GM13976 (cell line): ENCODE data around the gene UBAP1.

Experiments used
- DNase-seq: peaks from one replicate; pipeline ENCODE4 v3.0.0; 2012; ENCODE audit warnings: low spot score
- in situ Hi-C: fragments of 300-500 bp; cut with MboI; formaldehyde crosslinking; loops from one replicate; pipeline ENCODE4 v1.12.0; 2022; ENCODE audit warnings: low sequenced_read_pairs, mixed read lengths, inconsistent platforms; ENCODE audit not compliant: unreplicated experiment
- TF ChIP-seq, protein P1 (sequence below): IDR thresholded peaks from 2 replicates; pipeline ENCODE4 v1.5.1; 2012; ENCODE audit warnings: borderline replicate concordance, mild to moderate bottlenecking; ENCODE audit not compliant: insufficient read depth; ENCODE audit errors: extremely low read depth, missing control alignments, control extremely low read depth

The UBAP1 gene

DNA sequence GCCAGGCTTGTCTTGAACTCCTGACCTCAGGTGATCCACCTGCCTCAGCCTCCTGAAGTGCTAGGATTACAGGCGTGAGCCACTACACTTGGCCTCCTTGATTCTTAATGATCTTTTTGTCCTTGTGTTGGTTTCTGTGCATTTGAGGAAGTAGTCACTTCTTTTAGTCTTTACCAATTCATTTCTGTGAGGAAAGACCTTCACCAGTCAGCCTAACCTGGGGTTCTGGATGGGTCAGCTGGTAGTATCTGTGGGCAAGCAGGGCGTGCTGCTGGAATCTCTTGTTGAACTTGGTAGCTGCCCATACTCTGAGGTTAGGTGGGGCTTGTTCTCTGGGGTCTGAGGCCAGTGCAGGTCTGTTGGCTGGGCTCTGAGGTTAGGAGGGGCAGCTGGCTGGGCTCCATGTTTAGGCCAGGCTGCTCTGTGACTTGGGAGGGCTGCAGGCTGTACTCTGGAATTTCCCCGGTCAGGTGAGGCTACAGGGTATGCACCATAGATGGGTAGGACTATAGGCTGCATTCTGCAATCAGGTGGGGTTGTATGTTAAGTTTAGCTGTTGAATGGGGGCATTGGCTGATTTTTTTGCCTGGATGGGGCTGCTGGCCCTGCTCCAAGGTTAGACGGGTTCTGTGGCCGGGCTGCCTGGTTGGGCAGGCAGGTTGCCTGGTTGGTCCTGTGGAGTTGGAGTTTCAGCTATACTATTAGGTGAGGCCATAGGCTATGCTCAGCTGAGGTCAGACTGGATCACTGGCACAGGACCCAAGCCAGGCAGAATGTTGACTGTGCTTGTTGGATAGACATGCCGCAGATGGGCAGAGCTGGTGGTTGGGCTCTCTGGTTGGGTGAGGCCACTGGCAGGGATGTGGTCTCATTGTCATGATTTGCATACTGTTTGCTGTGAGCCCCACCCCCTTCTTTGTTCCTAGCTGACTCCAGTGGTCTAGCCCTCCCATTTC, 19.2 kb downstream of the UBAP1 start:
- in situ Hi-C loops, result no loop called here
- DNase-seq, result no peak

DNA sequence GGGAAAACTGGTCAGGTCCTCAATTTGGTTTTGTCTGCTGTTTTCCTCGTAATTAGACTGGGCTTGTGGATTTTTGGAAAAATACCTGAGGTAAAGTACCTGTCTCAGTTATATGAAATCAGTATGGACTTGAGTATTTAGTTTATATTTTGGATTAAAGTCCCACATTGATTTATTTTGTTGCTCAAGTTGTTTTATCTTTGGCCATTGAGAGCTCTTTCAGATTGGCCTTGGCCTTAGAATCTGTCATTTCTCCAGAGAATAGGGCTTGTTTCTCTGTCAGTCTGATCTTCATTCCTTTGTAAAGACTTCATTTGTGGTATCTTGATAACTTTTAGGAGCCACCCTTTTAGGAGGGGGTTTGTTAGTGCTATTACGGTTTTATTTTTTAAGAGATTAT, 21.2 kb downstream of the UBAP1 start:
- no peak for DNase-seq
- TF ChIP-seq, protein P1, sequence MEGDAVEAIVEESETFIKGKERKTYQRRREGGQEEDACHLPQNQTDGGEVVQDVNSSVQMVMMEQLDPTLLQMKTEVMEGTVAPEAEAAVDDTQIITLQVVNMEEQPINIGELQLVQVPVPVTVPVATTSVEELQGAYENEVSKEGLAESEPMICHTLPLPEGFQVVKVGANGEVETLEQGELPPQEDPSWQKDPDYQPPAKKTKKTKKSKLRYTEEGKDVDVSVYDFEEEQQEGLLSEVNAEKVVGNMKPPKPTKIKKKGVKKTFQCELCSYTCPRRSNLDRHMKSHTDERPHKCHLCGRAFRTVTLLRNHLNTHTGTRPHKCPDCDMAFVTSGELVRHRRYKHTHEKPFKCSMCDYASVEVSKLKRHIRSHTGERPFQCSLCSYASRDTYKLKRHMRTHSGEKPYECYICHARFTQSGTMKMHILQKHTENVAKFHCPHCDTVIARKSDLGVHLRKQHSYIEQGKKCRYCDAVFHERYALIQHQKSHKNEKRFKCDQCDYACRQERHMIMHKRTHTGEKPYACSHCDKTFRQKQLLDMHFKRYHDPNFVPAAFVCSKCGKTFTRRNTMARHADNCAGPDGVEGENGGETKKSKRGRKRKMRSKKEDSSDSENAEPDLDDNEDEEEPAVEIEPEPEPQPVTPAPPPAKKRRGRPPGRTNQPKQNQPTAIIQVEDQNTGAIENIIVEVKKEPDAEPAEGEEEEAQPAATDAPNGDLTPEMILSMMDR, result no peak
- in situ Hi-C loops, result no loop called here

More for the DNA sequence above, 19.2 kb downstream of the UBAP1 start:
- TF ChIP-seq, protein P1, result no peak

GRCh38 chr9:34203275-34203991, 24.6 kb downstream of the UBAP1 start:
- TF ChIP-seq, protein P1, result no peak
- no peak for DNase-seq
- in situ Hi-C loops, result no loop called here

DNA sequence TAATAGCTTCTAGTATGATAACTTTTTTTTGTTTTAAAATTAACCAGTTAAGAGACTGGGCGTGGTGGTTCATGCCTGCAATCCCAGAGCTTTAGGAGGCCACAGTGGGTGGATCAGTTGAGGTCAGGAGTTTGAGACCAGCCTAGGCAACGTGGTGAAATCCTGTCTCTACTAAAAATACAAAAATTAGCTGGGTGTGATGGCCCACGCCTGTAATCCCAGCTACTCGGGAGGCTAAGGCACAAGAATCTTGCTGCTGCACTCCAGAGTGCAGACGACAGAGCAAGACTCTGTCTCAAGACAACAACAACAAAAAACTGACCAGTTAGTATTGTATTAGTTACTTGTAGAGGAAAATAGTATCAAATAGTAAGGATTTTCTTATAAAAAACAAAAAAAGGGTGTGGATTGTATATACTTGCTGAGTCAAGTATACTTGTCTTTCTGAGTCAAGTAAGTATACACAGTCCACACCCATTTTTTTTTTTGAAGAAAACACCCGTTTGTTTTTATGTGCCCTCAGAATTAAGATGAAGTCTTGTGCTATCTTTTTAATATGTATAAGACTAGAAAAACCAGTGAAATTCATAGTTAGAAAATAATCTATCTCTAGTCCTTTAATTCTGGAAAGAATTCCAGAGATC, 25.3 kb downstream of the UBAP1 start:
- in situ Hi-C loops, result no loop called here
- no peak for DNase-seq
- TF ChIP-seq, protein P1, result no peak

DNA sequence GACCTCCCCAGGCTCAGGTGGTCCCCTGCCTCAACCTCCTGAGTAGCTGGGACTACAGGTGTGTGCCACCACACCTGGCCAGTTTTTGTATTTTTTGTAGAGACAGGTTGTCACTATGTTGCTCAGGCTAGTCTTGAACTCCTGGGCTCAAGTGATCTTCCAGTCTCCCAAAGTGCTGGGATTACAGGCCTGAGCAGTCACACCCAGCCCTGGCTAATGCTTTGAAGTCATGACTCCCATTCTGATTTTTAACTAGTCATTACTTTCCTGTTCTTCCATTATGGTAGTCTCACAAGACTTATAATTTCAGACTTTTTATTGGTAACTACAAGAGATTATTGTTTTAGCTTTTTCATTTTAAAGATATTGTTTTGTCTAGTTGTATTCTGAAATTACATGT, 26.3 kb downstream of the UBAP1 start:
- TF ChIP-seq, protein P1, result no peak
- in situ Hi-C loops, result no loop called here
- no peak for DNase-seq

- in situ Hi-C loops, result no loop called here
- TF ChIP-seq, protein P1, result no peak
- no peak for DNase-seq
Measured at GRCh38 chr9:34206561-34206960, 27.7 kb downstream of the UBAP1 start.
